ENCODE data around the gene ZFYVE16. TPM values are rescaled to one million over a fixed set of nuclear protein-coding genes. Genes with fewer than 3 reads are reported as not detected.

The ZFYVE16 gene
- total RNA-seq, 4 donors from 2014 or later: 13.3 to 119 (median 64.8) TPM

DNA sequence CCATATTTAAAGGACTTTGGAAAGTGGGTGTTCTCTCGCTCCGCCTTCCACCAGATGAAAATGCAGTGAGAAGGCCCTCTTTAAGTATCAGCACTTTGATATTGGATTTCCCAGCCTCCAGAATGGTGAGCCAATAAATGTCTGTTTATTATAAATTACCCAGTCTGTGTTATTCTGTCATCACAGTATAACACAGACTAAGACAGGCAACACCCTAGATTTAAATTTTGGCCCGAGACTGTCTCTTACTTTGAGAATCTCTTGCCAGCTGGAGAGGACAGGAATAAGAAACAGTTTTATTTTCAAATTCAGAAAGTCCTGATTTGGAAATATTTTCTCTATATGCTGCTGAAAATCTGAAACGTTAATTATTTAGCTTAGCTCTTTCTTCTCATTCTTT is 101.5 kb downstream of the ZFYVE16 start:
- intact Hi-C loops (cut with DNase I; ENCODE audit: low total_unique reads): no loop called here
- no peak overlapping the region for H3K4me3 ChIP-seq
- H3K27me3 ChIP-seq: no peaks in the 10 kb centered on the region
- H3K4me1 ChIP-seq: no peaks in the 10 kb centered on the region
- H3K27ac ChIP-seq: no peak overlapping the region
- TF ChIP-seq POLR2A (IDR thresholded peaks at IDR 0.05): no peak
- H3K9me3 ChIP-seq: no peaks in the 10 kb centered on the region
- no peak for DNase-seq
- no peaks in the 10 kb centered on the region for H3K36me3 ChIP-seq

DNA sequence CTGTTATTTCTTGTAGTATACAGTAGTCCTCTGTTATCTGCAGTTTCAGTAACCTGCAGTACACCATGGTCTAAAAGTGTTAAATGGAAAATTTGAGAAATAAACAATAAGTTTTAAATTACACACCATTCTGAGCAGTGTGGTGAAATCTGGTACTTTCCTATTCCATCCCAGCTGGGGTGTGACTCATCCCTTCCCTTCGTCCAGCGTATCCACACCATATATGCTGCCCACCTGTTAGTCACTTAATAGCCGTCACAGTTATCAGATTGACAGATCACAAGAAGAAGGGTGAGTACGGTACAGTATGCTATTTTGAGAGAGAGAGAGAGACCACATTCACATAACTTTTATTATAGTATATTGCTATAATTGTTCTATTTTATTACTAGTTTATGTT is 109.0 kb downstream of the ZFYVE16 start:
- TF ChIP-seq, protein P1, sequence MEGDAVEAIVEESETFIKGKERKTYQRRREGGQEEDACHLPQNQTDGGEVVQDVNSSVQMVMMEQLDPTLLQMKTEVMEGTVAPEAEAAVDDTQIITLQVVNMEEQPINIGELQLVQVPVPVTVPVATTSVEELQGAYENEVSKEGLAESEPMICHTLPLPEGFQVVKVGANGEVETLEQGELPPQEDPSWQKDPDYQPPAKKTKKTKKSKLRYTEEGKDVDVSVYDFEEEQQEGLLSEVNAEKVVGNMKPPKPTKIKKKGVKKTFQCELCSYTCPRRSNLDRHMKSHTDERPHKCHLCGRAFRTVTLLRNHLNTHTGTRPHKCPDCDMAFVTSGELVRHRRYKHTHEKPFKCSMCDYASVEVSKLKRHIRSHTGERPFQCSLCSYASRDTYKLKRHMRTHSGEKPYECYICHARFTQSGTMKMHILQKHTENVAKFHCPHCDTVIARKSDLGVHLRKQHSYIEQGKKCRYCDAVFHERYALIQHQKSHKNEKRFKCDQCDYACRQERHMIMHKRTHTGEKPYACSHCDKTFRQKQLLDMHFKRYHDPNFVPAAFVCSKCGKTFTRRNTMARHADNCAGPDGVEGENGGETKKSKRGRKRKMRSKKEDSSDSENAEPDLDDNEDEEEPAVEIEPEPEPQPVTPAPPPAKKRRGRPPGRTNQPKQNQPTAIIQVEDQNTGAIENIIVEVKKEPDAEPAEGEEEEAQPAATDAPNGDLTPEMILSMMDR (IDR thresholded peaks at IDR 0.05): no peak
- TF ChIP-seq POLR2A (IDR thresholded peaks at IDR 0.05): no peak
- Histone ChIP-seq H3K27me3 (no peaks in the 10 kb centered on the region), H3K36me3 (no peaks in the 10 kb centered on the region), H3K4me1 (no peaks in the 10 kb centered on the region), H3K9me3 (no peaks in the 10 kb centered on the region), H3K27ac (no peak overlapping the region), H3K4me3 (no peak overlapping the region)
- no peak for DNase-seq
- intact Hi-C loops (cut with DNase I; ENCODE audit: low total_unique reads): no loop called here

Small RNAs within 50 kb of the gene (small RNA-seq; reads per million reads assigned to genes)
- gene RNU6-211P: not detected

Other genes starting within 250 kb of the ZFYVE16 start
- gene SERINC5, start 152.0 kb upstream of the ZFYVE16 start, total RNA-seq: 10 to 100 TPM in 3 of 4 donors, 1 to 10 TPM in 1; 9.5 to 54.5 (median 22.4) TPM
- gene SPZ1, start 88.1 kb upstream of the ZFYVE16 start, total RNA-seq: not detected
- 10 to 100 TPM in 1 of 4 donors, 1 to 10 TPM in 2, under 1 TPM in 1; 0.26 to 17.6 (median 3.8) TPM for gene FAM151B, start 80.0 kb downstream of the ZFYVE16 start, total RNA-seq
- not detected for gene ANKRD34B, start 162.2 kb downstream of the ZFYVE16 start, total RNA-seq
- 10 to 100 TPM in 3 of 4 donors, 1 to 10 TPM in 1; 6.4 to 34.3 (median 16.3) TPM for gene MSH3, start 246.6 kb downstream of the ZFYVE16 start, total RNA-seq
- 10 to 100 TPM in 1 of 4 donors, 1 to 10 TPM in 3; 1.8 to 39.6 (median 4.7) TPM for gene DHFR, start 246.9 kb downstream of the ZFYVE16 start, total RNA-seq

Data from uterus (tissue), 4 donors.